GM21717 (cell line): Measurements from ENCODE around the gene MYO9B.
"Not testable (repeated sequence)": the region's sequence is repeated elsewhere in the genome, so short reads cannot be mapped to it uniquely, and the experiment has no call there.

ENCODE experiments used
- ATAC-seq: cut with Tn5 transposase; IDR thresholded peaks from one replicate; pipeline ENCODE4 v1.9.1; 2021; ENCODE audit warnings: mild to moderate bottlenecking, moderate library complexity; ENCODE audit not compliant: unreplicated experiment

MYO9B gene

DNA sequence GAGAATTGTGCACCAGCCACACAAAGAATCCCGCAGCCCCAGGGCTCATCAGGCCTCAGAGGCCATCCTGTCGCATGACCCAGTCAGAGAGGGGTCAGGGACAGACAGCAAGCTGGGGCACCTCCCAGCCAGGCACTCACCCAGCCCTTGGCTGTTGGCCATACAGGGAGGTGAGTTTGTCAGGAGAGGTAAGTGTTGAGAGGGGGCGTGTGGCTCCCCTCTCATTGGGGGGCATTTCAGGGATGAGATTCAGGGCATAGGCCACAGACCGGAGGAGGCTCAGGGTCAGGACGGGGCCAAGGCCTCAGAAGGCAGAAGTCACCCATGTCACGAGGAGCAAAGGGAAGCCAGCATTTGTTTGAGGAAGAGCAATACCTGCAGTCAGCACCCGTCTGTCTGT lies 37.1 kb downstream of the MYO9B start:
- no peak for ATAC-seq

GRCh38 chr19:17113127-17113785 lies 37.7 kb downstream of the MYO9B start:
- ATAC-seq, result no peak

- no peak for ATAC-seq
Measured at GRCh38 chr19:17114414-17114831, 38.8 kb downstream of the MYO9B start.

DNA sequence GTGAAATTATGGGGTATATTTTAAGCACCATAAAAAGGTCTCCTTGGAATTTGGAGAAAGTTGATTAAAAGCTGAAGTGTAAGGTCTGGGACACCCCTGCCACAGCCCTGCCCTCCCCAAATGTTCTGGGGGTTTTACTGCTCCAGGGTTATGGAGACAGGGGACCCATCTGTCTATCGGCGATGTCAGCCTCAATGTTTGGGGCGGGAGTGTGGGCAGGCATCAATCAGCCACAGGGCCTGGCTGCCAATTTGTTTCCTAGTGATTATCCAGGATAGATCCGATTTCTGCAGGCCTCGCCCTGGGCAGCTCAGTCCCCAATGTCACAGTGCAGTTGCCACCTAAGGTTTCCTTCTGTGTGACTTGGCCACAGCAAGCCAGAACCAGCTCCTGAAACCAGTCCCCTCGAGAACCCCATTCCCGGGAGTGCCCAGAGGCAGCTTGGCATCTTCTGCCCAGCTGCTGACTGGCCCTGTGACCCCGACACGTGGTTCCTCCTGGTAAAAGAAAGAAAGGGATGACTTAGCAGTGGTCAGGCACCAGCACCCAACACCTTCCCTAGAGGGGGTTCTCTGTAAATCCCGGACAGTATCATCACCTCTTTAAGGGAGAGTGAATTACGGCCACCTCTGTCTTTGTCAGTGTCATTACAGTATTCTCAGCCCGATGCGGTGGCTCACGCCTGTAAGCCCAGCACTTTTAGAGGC lies 41.6 kb downstream of the MYO9B start:
- ATAC-seq, result no peak

DNA sequence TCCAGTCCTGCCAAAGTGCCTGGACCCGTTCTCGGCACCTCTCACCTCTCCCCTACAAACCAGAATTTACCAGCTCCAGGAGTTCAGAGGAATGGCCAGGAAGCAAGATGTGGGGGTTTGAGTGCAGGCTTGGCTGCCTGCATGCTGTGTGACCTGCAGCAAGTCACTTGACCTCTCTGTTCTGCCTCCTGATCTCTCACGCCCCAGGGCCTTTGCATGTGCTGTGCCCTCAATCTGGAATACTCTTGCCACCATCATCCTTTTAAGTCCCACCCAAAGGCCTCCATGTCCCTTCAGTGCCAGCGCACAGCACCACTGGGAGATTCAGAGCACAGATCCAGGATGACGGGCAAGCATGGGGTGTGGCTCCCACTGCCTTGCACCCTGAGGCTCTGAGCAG lies 43.4 kb downstream of the MYO9B start:
- no peak for ATAC-seq

DNA sequence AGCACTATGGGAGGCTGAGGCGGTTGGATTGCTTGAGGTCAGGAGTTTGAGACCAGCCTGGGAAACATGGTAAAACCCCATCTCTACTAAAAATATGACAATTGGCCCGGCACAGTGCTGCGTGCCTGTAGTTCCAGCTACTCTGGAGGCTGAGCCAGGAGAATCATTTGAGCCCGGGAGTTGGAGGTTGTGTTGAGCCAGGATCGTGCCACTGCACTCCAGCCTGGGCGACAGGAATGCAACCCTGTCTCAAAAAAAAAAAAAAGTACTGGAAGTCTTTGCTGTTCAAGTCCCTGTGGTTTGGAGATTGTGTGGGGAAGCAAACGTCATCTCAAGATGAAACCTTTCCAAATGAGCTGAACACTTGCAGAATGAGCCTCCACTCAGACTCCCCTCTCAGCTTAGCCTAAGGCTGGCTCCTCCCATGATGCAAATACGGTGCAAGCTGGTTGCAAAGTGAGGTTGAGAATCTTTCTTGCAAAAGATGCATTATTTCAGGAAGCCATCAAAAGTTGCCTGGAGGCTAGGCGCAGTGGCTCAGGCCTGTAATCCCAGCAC lies 46.2 kb downstream of the MYO9B start:
- no peak for ATAC-seq

DNA sequence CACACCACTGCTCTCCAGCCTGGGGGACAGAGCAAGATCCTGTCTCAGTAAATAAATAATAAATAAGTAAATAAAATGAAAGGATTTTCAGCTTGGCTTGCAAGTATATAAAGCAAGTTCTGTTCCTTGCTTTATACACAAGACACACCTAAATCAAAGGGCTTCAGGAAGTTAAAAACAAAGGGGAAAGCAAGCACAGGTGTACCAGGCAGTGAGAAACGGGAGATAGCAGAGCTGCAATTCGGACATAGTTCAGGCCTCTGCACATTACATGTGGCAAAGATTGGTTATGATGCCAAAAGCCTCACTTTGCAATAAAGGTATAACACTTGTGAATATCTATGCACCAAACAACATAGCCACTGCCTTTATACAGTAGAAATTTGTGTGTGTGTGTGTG lies 47.5 kb downstream of the MYO9B start:
- no peak for ATAC-seq

GRCh38 chr19:17124025-17124424 lies 48.4 kb downstream of the MYO9B start:
- ATAC-seq, result no peak

DNA sequence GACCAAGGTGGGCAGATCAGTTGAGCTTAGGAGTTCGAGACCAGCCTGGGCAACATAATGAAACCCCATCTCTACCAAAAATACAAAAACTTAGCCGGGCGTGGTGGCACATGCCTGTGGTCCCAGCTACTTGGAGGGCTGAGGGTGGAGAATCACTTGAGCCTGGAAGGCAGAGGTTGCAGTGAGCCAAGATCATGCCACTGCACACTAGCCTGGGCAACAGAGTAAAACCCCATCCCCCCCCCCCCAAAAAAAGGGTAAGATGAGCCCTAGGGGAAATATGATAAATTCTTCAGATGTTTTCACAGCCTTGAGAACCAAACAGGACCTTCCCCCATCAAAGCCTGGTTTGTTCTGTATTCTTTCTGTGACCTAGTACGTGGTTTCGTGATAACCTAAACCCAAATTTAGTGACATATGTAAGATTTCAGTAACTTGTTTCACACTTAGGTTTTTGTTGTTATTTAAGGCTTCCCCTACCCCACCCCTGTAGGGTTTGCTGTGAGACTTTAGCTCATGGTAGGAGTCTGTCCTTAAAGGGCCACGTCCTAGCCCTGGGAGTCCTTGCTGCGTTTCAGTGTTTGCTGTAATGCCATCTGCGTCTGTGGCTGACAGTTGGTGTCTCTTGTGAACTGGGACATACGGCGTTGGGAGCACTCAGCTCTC lies 49.6 kb downstream of the MYO9B start:
- ATAC-seq, result peak; percentile 51

DNA sequence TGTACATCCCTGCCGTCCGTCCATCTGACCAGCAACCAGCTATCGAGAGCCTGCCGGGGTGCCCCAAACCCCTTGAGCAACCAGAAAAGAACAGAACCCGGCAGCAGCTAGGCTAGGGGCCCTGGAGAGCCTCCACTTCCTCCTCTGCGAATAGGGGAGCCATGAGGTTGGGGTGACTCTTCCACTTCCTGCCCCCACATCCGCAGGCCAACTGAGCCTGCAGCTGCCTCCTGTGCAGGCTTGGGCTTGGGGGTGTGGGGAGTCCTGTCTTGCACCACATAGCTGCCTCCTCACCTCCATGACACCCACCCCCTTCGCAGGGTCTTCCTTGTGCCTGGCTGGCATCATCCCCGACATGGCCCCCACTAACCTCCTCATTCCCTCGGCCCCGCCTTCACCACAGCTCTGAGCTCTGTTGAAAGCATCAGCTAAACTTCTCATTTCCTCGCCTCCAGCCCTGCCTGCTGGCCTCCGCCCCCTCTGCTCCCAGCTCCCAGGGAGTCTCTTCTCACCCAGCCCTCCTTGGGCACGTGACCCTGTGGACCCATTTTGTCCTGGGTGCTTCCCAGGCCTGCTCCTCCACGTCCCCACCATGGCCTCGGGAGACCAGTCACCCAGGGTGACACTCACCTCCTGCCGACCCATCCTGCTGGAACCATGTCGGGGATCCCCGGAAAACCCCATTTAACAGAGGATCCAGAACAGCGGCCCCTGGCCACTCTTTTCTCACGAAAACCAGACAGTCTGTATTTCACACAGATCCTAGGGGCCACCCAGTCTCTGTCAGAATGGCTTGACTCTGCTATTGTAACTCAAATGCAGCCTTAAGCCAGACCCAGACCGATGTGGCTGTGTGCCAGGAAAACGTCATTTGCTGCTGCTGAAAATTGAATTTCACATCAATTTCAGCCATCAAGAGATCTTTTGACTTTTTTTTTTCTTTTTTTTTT lies 50.4 kb downstream of the MYO9B start:
- peak; percentile 44 for ATAC-seq

- ATAC-seq, result no peak
Measured at GRCh38 chr19:17127671-17128070, 52.1 kb downstream of the MYO9B start.

- ATAC-seq, result no peak
Measured at GRCh38 chr19:17128403-17128802, 52.8 kb downstream of the MYO9B start.

GRCh38 chr19:17128820-17129219 lies 53.2 kb downstream of the MYO9B start:
- ATAC-seq, result no peak

DNA sequence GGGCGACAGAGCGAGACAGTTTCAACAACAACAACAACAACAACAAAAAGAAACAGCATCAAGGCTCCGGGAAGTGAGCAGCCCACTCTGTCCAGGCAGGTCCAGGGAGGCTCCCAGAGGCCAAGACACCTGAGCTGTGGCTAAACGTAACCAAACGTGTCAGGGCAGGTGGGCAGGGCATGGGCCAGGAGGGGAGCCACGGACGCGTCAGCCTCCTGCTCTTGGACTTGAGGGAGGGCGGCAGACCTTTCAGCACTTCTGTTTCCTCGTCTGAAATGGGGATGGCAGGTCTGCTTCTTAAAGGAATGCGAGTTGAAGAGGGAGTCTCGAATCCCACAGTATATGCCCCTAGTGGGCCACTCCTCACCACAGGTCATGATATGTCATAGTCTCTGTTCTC lies 53.8 kb downstream of the MYO9B start:
- no peak for ATAC-seq

GRCh38 chr19:17135001-17135853 lies 59.6 kb downstream of the MYO9B start:
- ATAC-seq, result no peak

DNA sequence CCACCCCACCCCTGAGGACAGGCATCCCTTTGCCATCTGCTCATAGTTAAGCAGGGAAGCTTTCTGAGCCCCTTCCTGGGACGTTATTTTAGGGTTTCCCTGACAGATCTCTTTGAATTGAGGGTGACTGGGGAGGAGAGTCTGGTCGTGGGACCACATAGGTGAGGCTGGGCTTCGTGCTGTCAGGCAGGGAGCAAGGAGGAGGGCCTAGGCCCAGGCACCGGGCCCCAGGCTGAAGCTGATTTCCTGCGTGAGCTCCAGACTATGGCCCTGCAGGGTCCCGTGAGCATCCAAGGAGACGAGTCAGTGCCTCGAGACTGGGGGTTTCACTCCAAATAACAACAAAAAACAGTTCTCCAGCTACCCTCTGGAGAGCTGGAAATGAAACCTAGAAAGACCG lies 60.4 kb downstream of the MYO9B start:
- ATAC-seq, result no peak

DNA sequence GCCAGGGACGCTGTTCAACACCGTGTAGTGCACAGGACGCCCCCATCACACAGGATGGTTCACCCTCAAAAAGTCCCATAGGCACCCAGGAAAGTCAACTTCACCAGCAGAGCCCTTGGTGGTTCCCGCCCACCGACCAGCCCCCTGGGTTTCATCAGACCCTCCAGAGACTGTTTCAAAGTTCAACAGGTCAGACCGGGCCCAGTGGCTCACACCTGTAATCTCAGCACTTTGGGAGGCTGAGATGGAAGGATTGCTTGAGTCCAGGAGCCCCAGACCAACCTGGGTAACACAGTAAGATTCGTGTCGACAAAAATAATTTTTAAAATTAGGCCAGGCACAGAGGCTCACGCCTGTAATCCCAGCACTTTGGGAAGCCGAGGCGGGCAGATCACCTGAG lies 61.0 kb downstream of the MYO9B start:
- no peak for ATAC-seq

DNA sequence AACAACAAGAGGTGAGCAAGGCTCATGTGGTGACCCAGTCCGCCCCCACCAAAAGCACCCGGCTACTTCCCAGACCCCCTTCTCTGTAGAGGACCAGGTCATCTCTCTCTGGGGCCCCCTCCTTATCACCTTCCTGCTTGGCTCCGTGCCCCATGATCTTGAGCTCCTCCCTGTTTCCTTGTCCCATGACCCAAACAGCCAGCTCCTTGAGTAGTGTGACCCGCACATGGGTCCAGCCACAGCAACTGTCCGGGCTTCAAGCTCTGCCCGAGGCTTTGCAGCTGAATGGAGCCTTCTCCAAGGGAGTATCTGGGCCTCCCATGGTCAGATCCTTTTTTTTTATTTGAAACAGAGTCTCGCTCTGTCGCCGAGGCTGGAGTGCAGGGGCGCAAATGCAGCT lies 61.8 kb downstream of the MYO9B start:
- ATAC-seq, result no peak

DNA sequence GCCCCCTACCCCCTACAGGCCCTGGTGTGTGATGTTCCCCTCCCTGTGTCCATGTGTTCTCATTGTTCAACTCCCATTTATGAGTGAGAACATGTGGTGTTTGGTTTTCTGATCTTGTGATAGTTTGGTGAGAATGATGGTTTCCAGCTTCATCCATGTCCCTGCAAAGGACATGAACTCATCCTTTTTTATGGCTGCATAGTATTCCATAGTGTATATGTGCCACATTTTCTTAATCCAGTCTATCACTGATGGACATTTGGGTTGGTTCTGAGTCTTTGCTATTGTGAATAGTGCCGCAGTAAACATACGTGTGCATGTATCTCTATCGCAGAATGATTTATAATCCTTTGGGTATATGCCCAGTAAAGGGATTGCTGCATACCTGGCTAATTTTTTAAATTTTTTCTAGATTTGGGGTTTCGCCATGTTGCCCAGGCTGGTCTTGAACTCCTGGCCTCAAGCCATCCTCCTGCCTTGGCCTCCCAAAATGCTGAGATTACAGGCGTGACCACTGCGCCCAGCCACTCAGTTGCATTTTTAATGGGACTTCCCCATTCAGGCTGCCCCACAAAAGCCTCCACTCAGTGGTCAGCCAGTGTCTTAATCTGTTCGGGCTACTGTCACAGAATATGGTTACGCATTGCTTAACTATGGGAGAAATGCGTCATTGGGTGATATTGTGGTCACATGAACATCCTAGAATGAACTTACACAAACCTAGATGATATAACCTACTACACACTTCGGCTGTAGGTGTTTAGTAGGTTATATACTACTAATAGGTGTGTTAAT lies 62.7 kb downstream of the MYO9B start:
- not testable (repeated sequence) for ATAC-seq
